Hepatic stellate cell (primary cell): ENCODE results near the gene ITGB4.

ENCODE experiments used
- DNase-seq: peaks from one replicate; pipeline ENCODE4 v3.0.0; 2011; ENCODE audit warnings: low spot score

The ITGB4 gene

GRCh38 chr17:75731716-75732498 lies 10.6 kb downstream of the ITGB4 start:
- no peak for DNase-seq

- DNase-seq = no peak
Measured at GRCh38 chr17:75733471-75733870, 12.2 kb downstream of the ITGB4 start.

- no peak for DNase-seq
Measured at GRCh38 chr17:75734674-75735294, 13.5 kb downstream of the ITGB4 start.

GRCh38 chr17:75736173-75736835 lies 15.0 kb downstream of the ITGB4 start:
- no peak for DNase-seq

GRCh38 chr17:75737133-75737962 lies 16.1 kb downstream of the ITGB4 start:
- no peak for DNase-seq

GRCh38 chr17:75738218-75738802 lies 17.1 kb downstream of the ITGB4 start:
- DNase-seq = peak; percentile 50

GRCh38 chr17:75739174-75739573 lies 17.9 kb downstream of the ITGB4 start:
- DNase-seq = no peak

- no peak for DNase-seq
Measured at GRCh38 chr17:75739801-75740200, 18.5 kb downstream of the ITGB4 start.

GRCh38 chr17:75740215-75740614 lies 19.0 kb downstream of the ITGB4 start:
- no peak for DNase-seq

- DNase-seq = no peak
Measured at GRCh38 chr17:75740631-75741077, 19.4 kb downstream of the ITGB4 start.

GRCh38 chr17:75742337-75742736 lies 21.1 kb downstream of the ITGB4 start:
- no peak for DNase-seq

- DNase-seq = no peak
Measured at GRCh38 chr17:75743625-75744206, 22.5 kb downstream of the ITGB4 start.

- no peak for DNase-seq
Measured at GRCh38 chr17:75748706-75749105, 27.4 kb downstream of the ITGB4 start.

- DNase-seq = peak; percentile 94
Measured at GRCh38 chr17:75749545-75750389, 28.5 kb downstream of the ITGB4 start.

- no peak for DNase-seq
Measured at GRCh38 chr17:75750661-75751423, 29.6 kb downstream of the ITGB4 start.

GRCh38 chr17:75751676-75752404 lies 30.6 kb downstream of the ITGB4 start:
- no peak for DNase-seq

- DNase-seq = no peak
Measured at GRCh38 chr17:75752405-75752709, 31.1 kb downstream of the ITGB4 start.

- no peak for DNase-seq
Measured at GRCh38 chr17:75752802-75753513, 31.7 kb downstream of the ITGB4 start.
